SH-SY5Y (cell line): ENCODE results near the gene C1QTNF9.
A peak's percentile ranks its signal among the peaks of the same experiment; 100 is the strongest.

Experiments used
- GATA2 ChIP-seq: IDR thresholded peaks from 2 replicates; pipeline ENCODE4 v1.6.1; 2011; ENCODE audit warnings: mild to moderate bottlenecking, low read depth, low read length
- GATA3 ChIP-seq: IDR thresholded peaks from 2 replicates; pipeline ENCODE4 v1.6.1; 2011; ENCODE audit warnings: low read depth, mild to moderate bottlenecking, low read length, moderate library complexity

C1QTNF9 gene

DNA sequence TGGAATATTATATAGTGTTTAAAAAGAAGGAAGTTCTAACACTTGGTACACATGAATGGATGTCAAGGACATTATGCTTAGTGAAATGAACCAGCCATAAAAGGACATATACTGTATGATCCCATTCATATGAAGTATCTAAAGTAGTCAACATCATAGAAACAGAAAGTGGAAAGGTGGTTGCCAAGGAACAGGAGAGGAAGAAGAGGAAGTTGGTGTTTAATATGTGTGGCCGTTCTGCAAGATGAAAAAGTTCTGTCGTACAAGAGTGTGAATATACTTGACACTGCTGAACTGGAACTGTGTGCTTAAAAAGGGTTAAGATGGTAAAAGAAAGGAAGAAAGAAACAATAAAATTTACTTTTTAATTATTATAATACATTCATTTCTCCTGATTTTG, 33.1 kb upstream of the C1QTNF9 start:
- no peak for TF ChIP-seq GATA2
- TF ChIP-seq GATA3: no peak

DNA sequence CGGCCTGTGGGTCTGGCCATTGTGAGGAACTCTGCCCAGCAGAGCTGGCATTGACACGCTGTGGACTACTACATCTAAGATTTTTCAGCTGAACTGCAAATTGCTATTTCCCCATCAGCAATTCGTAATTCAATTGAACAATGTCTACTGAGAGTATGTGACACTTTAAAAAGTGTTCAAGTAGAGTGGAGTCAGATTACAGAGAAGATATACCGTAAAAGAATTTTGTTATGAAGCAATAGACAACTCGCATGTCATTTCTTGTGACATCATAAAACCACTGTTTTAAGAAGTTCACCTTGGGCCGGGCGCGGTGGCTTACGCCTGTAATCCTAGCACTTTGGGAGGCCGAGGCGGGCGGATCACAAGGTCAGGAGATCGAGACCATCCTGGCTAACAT, 32.5 kb upstream of the C1QTNF9 start:
- TF ChIP-seq GATA3: no peak
- TF ChIP-seq GATA2: no peak

DNA sequence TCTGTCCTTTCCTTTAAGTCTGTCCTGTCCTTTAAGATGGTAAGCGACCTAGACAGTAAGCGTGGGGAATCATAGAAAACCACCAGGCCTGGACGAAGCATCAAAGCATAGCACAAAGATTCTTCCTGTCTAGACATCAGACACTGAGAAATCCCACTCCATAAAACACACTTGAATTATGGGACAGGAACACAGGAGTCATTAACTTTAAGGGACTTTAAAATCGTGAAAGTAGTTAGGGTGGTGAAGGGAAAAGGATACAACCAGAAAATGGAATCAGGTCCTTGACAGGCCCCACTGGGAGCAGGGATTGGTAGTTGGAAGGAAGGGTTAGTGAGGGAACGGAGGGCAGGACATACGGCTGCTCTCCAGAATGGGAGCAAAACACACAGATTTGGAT, 31.6 kb upstream of the C1QTNF9 start:
- TF ChIP-seq GATA3 (no peak), GATA2 (no peak)

DNA sequence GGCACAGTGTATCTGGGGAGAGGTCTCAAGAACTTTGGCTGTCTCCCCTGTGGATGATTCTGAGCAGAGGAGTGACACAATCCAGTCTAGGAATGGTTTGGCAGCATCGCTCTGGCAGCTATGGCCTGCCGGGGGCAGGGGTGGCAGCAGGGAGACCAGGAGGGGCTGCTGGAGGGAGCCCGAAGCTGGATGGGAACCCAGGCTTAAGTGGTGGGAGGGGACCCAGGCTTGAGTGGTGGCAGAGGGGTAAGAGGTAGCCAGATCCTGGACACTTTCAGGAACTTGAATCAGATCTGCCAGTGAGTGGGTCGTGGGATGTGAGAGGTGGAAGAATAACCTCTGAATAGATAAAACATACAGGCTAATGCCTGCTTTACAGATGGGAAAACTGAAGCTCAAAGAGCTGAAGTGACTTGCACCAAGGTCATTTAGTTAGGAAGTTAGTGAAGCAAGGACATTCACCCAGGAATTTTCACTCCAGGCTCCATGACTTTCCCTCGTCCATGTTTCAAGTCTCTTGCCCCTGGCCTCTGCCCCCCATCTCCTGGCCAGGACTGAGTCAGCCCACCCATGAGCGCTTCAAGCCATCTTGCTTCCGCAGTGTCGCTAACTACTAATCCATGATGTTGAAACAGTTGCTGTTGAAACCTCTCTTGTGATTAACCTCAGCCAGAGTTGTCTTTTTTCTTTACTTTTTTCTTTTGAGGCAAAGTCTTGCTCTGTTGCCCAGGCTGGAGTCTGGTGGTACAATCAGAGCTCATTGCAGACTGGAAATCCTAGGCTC, 29.9 kb upstream of the C1QTNF9 start:
- TF ChIP-seq GATA3: no peak
- TF ChIP-seq GATA2: no peak

DNA sequence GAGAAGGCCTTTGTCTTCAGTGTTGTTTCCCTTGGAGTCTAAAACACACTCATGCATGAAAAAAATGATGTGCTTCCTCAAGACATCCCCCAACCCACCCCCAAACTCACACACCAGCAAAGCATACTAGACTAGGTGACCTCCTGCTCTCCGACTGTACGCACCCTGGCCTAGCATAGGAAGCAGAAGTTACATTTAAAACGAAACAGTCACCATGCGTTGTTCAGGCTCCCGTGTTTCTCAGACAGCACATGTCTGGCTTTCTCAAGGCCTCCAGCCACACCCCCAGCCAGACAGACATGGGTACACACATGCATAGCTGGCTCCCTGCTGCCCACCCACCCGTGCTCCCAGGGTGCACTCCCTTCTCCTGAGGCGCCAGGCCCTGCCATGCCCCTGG, 28.7 kb upstream of the C1QTNF9 start:
- TF ChIP-seq GATA3 (no peak), GATA2 (no peak)

DNA sequence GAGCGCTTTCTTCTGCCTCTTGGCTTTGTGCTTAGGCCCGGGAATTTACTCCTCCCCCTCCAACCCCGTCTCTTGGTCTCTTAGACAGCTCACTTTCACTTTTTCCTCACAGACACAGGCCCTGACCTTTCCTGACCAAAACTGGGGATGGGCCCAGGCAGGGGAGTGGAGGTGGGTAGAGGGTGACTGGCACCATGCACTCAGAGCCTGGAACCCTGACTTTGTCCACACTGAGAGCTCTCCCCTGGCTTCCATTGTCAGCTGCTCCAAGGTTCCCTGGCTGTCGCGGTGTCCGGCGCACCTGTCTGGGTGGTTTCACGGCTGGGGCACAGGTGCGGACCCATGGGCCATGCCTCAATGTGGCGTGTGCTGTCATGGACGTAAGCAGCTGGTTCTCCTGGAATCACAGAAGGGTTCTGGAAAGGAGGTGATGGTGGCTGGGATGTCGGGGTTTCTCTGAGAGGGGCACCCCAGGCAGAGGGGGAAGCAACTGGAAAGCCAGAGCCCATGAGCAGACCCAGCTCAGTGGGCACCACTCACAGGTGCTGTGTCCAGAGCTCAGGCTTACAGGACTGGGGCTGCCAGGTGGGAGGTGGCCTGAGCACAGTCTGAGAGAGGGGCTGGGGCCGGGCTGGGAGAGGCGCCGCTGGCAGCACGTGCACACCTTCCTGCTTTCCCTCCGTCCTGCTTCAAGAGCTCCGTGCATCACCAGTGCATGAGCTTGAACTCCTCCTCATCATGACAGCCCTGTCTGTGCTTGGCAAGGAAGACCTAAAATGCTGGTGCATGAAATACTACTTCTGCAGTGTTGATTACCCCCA, 28.0 kb upstream of the C1QTNF9 start:
- TF ChIP-seq GATA2 (no peak), GATA3 (no peak)

DNA sequence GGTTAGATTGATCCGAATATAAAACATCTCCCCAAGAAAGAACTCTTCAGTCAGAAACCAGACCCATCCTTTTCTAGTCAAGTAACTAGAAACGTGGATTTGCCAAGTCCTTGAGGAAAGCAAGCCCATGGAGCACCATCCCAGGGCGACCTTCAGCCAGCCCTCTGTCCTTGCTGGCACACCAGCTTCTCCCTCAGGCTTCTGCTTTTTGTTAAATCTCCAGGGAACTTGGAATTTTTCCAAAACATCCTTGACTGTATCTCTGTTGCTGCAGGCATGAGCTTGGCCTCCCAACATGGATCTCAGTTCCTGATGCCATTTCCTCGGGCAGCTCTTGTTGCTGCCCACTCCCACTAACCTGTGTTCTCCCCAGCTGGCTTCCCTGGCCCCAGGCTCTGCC, 27.1 kb upstream of the C1QTNF9 start:
- TF ChIP-seq GATA3 (no peak), GATA2 (no peak; the same call in 1 of the 2 replicates)

DNA sequence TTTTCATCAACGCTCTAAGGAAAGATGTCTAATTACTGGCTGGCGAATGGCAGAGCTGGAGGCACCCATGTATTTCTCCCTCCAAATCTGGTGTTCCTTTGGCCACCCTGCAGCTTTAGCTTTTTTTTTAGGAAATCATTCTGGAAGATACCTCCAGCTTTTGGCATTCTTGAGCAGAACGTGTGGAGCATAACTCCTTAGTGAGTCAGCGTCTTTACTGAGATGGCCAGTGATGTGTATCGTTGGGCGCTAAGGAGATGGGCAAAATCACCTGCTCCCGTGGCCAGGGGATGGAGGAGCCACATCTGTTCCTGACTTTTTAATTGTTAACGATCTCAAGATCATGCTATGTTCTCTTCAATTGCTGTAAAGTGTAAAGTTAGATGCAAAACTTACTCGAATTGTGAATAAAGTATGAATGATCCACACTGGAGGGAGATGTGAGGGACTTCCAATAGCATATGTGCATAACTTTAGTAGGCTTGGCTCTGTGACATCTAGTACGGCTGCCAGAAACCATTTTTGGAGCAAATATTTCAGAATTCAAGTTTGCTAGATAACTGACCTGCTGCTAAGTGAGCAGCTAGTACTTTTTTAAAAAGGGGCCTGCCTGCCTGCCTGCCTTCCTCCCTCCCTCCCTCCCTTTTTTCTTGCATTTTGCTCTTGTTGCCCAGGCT, 24.4 kb upstream of the C1QTNF9 start:
- TF ChIP-seq GATA2: no peak
- TF ChIP-seq GATA3: no peak

DNA sequence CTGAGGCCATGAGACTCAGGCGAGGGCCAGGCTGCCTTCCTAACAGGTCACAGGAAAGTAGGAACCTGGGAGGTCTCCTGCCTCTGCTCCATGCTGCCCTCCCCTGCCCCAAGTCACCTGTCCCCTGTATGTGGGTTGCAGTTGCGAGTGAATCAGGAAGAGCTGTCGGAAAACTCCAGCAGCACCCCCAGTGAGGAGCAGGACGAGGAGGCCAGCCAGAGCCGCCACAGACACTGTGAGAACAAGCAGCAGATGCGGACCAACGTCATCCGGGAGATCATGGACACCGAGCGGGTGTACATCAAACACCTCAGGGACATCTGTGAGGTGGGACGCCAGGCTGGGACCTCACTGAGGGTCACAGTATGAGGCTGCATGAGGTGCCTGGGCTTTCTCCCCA, 22.8 kb upstream of the C1QTNF9 start:
- no peak for TF ChIP-seq GATA2
- no peak for TF ChIP-seq GATA3

DNA sequence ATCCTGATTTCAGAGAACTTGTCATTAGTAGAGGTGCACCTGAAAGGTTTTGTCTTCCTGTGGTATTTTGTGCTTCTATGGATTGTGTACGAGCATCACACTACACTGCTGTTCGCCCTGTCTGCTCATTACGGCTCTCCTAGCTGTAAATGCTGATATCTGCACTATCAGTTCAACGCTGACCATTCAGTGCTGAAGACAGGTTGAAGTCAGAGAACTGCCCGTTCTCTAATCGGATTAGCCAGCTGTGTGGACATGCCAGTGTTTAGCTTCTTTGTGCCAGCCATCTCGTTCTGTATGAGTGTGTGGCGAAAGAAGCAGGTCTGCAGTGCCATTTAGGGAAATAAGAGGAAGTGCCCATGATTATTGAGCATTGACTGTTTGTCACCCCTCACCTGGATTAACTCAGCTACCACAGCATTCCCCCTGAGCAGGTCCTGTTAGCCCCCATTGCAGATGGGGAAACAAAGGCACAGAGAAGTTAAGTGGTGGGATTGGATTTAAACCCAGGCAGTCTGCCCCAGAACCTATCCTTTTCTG, 21.6 kb upstream of the C1QTNF9 start:
- TF ChIP-seq GATA2 (peak; percentile 58; the same call in 1 of the 2 replicates), GATA3 (no peak)

DNA sequence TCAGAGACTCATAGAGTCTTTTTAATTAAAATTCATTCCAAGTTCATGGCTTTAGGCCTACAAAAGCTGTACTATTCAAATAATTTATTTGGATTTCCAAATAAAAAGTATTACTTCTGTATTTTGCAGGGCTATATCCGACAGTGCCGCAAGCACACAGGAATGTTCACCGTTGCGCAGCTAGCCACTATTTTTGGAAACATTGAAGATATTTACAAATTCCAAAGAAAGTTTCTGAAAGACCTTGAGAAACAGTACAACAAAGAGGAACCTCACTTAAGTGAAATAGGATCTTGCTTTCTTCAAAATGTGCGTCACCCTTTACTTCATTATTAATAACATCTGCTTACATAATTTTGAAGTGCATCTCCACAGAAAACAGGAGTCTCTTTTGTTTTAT, 20.5 kb upstream of the C1QTNF9 start:
- TF ChIP-seq GATA3 (no peak), GATA2 (no peak)

DNA sequence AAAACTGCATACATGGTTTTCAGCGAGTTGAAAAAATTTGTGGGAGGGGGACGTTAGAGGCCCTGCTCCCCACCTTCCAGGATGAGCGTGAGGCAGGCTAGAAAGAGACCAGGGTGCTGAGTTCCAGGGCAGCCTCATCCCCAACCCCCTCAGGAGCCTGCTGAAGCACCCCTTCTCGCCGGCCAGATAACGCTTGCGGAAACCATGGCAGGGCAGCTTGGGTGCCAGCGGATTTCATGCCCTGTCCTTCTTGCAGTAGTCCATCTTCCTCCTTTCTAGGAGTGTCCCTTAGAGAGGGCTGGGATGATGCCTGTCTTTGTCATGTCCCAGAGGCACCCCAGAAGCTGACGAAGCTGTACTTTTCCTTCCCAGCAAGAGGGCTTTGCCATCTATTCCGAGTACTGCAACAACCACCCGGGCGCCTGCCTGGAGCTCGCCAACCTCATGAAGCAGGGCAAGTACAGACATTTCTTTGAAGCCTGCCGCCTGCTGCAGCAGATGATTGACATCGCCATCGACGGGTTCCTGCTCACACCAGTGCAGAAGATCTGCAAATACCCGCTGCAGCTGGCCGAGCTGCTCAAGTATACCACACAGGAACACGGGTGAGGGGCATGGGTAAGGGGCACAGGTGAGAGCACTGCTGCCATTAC, 19.0 kb upstream of the C1QTNF9 start:
- TF ChIP-seq GATA2: no peak
- no peak for TF ChIP-seq GATA3

DNA sequence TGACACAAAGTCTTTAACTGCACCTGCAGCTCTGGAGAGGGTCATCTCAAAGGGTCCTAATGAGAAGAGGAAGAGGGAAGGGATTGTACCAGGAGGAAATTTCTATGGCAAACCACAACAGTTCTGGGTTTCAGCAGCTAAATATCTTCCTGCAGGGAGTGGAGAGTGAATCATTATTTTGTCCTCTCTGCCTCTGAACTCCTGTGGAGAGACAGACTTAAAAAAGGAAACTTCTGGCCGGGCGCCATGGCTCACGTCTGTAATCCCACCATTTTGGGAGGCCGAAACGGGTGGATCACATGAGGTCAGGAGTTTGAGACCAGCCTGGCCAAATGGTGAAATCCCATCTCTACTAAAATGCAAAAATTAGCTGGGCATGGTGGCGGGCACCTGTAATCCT, 16.9 kb upstream of the C1QTNF9 start:
- no peak for TF ChIP-seq GATA2
- TF ChIP-seq GATA3: no peak

DNA sequence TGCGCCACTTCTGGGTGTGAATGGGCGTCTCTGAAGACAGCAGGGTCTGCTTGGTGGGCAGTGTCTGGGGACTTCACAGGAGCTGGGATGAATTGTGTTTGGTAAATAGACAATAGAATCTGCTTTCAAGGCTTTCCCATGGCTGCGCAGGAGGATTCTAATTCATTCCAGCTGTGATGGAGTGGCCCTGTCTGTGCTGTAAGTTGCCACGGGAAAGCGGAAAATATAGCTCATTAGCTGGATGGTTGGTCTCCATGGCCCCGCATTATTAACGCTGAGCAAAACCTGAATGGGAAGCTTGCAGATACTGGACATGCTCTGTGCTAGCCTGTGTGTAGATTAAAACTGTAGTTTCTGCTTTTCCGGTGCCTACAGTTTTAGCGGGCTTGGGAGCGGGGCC, 15.6 kb upstream of the C1QTNF9 start:
- TF ChIP-seq GATA2 (no peak), GATA3 (no peak)

DNA sequence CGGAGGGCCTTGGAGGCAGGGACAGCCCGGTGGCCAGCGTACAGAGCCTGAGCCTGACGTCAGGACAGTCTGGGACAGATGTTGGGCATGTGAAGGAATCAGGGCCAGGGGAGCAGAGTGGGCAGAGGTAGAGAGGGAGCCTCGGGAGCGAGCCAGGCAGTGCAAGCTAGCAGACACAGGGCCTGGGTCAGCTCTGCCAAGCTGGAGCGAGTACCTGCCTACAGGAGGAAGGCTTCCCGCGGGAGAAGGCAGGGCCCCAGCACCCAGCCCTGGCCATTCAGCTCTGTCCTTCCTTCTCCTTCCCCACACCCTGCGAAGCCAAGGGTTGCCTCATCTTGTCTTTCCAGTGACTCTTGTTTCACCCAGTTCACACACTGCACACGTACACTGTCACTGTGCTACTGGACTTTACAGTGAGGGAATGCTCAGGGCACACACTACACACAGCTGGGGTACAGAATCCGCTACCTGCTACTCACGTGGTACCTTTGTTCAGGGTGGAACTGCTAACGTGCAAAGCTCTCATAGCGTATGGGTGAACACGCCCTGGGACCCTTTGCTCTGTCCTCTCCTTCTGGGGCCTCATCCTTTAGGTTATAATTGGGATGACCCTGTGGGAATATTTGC, 9.8 kb upstream of the C1QTNF9 start:
- TF ChIP-seq GATA3: no peak
- TF ChIP-seq GATA2: no peak

DNA sequence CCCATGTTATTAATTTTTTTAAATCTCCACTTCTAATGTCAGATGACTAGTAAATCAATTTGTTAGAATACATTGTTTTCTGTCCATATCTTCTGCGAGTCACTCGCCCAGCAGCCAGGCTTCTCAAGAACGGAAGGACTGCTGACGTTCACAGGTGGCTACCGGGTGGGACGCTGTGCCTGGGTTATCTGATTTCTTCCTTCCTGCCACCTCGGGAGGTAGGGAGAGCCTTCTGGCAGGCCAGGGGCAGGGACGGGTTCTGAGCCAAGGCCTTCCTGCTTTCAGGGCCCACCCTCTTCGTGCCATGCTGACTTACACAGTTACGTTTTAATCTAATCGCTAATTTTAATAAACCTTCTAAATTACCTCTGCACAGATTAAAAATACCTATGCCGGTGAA, 7.9 kb upstream of the C1QTNF9 start:
- TF ChIP-seq GATA2: no peak
- TF ChIP-seq GATA3: no peak
